Fibroblast of skin of abdomen (primary cell): ENCODE results near the gene HPCAL4.

Experiments
- DNase-seq: peaks from one replicate; pipeline ENCODE4 v3.0.0-alpha.2; 2013

HPCAL4 gene

GRCh38 chr1:39701049-39701439, 9.8 kb upstream of the HPCAL4 start:
- DNase-seq = peak; percentile 39

- DNase-seq = no peak
Observed at GRCh38 chr1:39700348-39700747, 9.1 kb upstream of the HPCAL4 start.

- DNase-seq = no peak
Observed at GRCh38 chr1:39699419-39699818, 8.2 kb upstream of the HPCAL4 start.

GRCh38 chr1:39698568-39698967, 7.3 kb upstream of the HPCAL4 start:
- DNase-seq = no peak

- no peak for DNase-seq
Observed at GRCh38 chr1:39696448-39696847, 5.2 kb upstream of the HPCAL4 start.

- DNase-seq = no peak
Observed at GRCh38 chr1:39695016-39695415, 3.8 kb upstream of the HPCAL4 start.

GRCh38 chr1:39694026-39694425, 2.8 kb upstream of the HPCAL4 start:
- DNase-seq = no peak

GRCh38 chr1:39692152-39693074, 1.2 kb upstream of the HPCAL4 start:
- DNase-seq = no peak

- DNase-seq = no peak
Observed at GRCh38 chr1:39690794-39691382, 345 bp downstream of the HPCAL4 start.

- DNase-seq = no peak
Observed at GRCh38 chr1:39690225-39690624, 1.0 kb downstream of the HPCAL4 start.

- DNase-seq = no peak
Observed at GRCh38 chr1:39689635-39690034, 1.6 kb downstream of the HPCAL4 start.

GRCh38 chr1:39689214-39689613, 2.0 kb downstream of the HPCAL4 start:
- DNase-seq = no peak

GRCh38 chr1:39688706-39689105, 2.5 kb downstream of the HPCAL4 start:
- DNase-seq = no peak

- DNase-seq = no peak
Observed at GRCh38 chr1:39687243-39687642, 4.0 kb downstream of the HPCAL4 start.

- DNase-seq = no peak
Observed at GRCh38 chr1:39685071-39685470, 6.2 kb downstream of the HPCAL4 start.

- no peak for DNase-seq
Observed at GRCh38 chr1:39684313-39684664, 6.9 kb downstream of the HPCAL4 start.

- no peak for DNase-seq
Observed at GRCh38 chr1:39683591-39684312, 7.5 kb downstream of the HPCAL4 start.

GRCh38 chr1:39681999-39682398, 9.2 kb downstream of the HPCAL4 start:
- no peak for DNase-seq

- no peak for DNase-seq
Observed at GRCh38 chr1:39681294-39681693, 9.9 kb downstream of the HPCAL4 start.

GRCh38 chr1:39680751-39681150, 10.5 kb downstream of the HPCAL4 start:
- DNase-seq = no peak

- no peak for DNase-seq
Observed at GRCh38 chr1:39679821-39680220, 11.4 kb downstream of the HPCAL4 start.

GRCh38 chr1:39678889-39679288, 12.3 kb downstream of the HPCAL4 start:
- DNase-seq = no peak

- DNase-seq = no peak
Observed at GRCh38 chr1:39677645-39678044, 13.6 kb downstream of the HPCAL4 start.
